ENCODE results near the gene ARHGAP27.

Gene ARHGAP27

GRCh38 chr17:45384047-45384788, 48.5 kb downstream of the ARHGAP27 start:
- DNase-seq (ENCODE audit: low spot score): no peak

DNA sequence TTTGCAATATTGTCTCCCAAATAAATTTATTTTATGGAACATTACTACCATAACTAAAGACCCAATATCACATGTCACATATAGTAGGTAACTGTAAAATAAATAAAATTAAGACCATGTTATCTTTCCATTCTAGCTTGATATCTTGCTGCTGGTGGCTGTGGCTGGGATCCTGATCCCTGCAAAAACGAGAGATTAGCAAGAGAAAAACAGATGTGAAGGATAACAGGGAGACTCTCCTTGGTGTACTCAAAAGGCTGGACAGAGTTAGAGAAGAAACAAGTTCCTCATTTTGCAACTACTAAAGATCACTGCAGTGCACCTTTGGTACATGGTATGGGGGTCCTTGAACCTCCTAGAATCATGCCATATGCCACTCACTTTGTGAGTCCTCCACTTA, 49.7 kb downstream of the ARHGAP27 start:
- DNase-seq (ENCODE audit: low spot score): no peak

DNA sequence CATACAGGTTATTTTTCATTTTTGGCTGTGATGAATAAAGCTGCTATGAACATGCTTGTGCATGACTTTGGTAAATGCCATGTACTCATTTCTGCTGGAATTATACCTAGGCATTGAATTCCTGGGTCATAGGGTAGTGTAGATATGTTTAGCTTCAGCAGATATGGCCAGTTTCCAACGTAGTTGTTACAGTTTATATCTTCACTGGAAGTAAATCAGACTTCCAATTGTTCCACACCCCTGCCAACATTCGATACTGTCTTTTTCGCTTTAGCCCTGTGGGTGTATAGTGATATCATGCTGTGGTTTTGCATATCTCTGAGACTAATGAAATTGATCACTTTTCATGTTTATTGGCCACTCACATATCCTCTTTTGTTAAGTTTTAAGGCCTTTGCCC, 50.4 kb downstream of the ARHGAP27 start:
- DNase-seq (ENCODE audit: low spot score): no peak

DNA sequence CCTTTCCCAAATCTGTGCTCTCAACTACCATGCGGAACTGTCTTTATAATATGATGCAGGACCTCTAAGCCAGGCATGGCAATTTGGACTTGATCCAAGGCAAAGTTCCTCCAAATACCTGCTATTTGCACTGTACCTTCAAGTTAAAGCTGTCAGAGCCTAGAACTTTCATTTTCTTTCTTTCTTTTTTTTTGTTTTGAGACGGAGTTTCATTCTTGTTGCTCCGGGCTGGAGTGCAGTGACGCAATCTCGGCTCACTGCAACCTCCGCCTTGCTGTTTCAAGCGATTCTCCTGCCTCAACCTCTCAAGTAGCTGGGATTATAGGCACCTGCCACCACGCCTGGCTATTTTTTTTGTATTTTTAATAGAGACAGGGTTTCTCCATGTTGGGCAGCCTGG, 51.7 kb downstream of the ARHGAP27 start:
- no peak for DNase-seq (ENCODE audit: low spot score)

DNA sequence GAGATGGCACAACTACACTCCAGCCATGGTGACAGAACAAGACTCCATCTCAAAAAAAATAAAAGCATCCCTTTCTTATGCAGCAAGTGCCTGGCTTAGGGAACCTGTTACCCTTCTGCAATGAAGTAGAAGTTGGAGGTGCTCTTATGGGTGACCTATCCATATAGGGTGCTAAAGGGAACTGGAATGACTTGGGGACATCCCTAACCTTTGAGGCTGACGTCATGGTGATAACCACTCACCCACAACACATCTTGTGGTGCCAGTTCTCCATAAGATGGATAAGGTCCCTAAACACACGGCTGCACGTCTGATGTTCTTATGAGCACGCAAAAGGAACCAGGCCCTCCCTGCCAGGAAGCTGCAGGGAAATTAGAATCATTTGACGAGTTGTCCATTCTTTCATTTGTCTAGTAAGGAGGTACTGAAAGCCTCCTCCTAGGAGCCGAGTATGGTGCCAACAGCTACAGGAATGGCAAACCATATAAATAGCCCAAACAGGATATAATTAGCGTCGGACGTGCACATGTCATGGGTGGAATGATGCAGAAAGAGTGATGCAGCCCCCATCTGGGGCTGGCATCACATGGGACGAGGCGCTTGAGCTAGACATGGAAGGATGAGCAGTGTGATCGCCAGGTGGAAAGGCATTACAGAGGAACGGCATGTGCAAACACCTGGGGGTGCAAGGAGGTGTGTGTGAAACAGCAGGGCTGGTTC, 52.5 kb downstream of the ARHGAP27 start:
- no peak for DNase-seq (ENCODE audit: low spot score)

DNA sequence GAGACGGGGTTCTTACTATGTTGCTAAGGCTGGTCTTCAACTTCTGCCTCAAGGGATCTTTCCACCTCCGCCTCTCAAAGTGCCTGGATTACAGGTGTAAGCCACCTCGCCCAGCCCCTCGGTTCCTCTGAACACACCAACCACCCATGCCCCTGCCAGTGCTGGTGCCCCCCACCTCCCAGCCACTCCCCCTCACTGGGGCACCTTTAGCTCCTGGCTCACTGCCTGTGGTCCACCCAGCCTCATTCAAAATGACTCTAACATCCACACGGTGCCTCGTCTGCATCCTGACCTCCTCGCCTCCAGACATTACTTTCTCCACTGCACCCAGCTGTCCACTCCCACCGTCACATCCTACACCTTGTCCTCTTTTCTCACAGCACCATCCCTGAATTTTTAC, 55.3 kb downstream of the ARHGAP27 start:
- DNase-seq (ENCODE audit: low spot score): no peak

- DNase-seq (ENCODE audit: low spot score): no peak
Measured at GRCh38 chr17:45376171-45377005, 56.3 kb downstream of the ARHGAP27 start.

- DNase-seq (ENCODE audit: low spot score): no peak
Measured at GRCh38 chr17:45374501-45374900, 58.2 kb downstream of the ARHGAP27 start.

DNA sequence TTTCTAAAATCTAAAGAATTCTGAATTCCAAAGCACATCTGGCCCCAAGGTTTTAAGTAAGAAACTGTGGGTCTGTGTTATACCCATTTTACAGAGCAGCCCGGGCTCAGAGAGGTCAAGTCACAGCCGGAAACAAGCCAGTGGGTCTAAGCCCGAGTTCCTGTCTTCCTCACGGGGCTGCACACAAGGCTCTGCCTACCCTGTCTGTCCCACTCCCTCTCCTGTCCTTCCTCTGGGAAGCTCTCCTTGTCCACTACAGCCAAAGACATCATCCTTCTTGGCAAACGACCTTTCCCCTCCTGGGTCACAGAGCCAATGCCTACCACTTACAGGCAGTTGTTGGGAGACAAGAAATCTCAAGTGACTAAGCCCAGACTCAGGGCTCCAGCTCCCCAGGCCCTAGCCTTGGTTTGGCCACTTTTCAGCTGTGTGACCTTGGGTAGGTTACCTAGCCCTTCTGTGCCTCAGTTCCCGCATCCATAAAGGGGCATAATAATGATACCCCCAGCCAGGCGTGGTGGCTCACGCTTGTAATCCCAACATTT, 60.3 kb downstream of the ARHGAP27 start:
- DNase-seq (ENCODE audit: low spot score): no peak

DNA sequence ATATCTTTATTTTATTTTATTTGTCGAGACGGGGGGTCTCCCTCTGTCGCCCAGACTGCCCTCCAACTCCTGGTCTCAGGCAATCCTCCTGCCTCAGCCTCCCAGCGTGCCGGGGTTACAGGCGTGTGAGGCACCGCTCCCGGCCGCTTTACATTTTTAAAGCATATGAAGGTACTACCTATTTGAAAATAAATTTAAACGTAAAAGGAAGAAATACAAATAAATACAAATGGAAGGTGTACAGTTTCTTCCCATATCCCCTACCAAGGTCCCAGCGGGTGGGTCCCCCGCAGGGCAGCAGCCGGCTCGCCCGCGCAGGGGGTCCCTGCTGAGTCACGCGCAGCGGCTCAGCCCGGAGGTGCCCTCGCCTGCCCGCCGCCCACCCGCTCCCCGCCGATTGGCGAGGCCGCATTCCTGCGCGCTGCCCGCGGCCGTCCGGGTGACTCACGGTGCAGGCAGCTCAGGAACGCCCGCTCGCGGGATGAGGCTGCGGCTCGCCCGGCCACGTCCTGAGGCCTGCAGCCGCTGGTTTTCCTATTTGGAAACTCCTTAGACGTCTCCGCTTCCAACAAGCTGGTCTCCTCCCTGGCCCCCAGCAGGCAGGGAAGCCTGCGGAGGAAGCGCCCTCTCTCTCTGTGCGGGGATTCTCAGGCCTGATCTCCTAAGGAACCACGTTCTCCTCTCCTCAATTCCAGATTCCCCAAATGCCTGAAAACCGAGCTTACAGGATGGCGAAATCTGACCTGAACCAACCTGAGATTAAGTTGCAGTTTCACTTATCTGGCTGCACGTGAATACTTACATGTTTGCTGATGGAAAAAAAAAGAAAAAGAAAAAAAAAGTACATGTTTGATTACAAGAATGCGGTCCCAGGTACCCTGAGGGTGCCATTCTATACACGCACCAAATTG, 61.0 kb downstream of the ARHGAP27 start:
- DNase-seq (ENCODE audit: low spot score): no peak

GRCh38 chr17:45370949-45371413, 61.7 kb downstream of the ARHGAP27 start:
- no peak for DNase-seq (ENCODE audit: low spot score)

DNA sequence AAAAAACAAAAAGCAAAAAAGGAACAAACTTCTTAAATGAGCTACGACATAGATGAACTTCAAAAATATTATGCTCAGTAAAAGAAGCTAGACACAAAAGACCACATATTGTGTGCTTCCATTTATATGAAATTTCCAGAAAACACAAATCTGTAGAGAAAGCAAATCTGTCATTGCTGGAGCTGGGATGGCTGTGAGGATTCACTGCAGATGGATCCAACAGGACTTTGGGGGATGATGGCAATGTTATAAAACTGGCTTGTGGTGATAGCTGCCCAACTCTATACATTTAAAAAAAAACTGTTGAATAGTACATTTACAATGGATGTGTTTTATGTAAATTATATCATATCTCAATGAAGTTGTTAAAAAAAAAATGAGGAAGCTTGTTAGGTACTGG, 63.2 kb downstream of the ARHGAP27 start:
- no peak for DNase-seq (ENCODE audit: low spot score)

DNA sequence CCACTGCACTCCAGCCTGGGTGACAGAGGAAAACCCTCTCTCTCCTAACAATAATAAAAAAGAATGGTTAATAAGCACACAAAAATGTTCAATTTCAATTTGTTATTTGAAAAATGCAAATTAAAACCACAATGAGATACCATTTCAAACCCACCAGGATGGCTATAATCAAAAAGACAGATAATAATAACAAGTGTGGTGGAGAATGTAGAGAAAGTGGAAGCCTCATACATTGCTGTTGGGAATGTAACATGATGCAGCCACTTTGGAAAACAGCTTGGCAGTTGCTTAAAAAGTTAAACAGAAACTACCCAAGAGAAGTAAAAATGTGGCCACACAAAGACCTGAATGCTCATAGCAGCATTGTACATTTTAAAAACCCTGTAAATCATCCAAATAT, 64.0 kb downstream of the ARHGAP27 start:
- DNase-seq (ENCODE audit: low spot score): no peak

GRCh38 chr17:45367216-45367615, 65.5 kb downstream of the ARHGAP27 start:
- no peak for DNase-seq (ENCODE audit: low spot score)

DNA sequence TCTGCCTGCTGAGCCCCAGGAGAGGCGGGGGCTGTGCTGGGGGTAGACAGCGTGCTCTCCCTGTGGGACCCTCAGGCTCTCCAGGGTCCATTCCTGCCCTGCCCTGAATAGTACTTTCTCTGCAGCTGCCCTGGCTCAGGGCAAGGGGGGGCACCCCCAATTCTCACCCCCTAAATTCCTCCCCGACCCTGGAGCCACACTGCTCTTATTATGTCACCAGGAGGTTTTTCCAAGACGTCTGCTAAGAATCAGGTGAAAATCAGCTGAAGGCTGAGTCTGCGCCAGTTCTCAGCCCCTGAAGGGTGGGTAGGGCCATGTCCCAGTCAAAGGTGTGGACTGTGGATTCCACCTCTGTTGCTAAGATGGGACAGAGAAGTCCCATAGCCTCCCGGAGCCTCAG, 66.0 kb downstream of the ARHGAP27 start:
- no peak for DNase-seq (ENCODE audit: low spot score)

GRCh38 chr17:45366049-45366448, 66.6 kb downstream of the ARHGAP27 start:
- DNase-seq (ENCODE audit: low spot score): no peak

DNA sequence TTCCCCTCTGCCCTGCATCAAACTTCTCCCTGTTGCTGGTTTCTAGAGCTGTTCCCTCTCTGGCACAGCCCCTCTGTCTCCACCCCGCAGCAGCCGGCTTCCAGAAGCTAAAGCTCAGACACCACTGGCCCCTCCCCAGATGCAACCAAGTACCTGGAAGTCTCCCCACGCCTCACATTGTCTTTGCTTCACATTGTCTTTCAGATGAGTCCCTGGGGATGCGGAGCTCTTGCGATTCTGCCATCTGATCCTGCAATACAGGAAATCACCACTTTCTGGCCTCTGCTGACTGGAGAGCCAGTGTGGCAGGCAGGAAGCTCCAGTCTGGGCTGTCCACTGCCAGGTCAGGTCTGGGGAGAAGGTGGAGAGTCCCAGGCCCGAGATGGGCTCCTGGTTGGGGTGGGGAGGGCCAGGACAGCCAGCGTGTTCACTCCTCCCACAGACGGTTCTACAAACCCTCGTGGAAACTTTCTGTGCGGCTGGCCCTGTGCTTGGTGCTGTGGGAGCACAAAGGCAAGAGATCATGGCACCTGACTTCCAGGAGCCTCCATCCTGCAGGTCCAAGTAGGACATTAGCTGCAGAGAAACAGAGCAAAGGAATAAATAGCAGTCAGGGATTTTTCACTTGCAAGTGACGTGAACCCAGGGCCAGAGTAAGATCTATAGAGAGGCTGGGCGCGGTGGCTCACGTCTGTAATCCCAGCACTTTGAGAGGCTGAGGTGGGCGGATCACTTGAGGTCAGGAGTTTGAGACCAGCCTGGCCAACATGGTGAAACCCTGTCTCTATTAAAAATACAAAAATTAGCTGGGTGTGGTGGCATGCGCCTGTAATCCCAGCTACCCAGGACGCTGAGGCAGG, 67.9 kb downstream of the ARHGAP27 start:
- no peak for DNase-seq (ENCODE audit: low spot score)

DNA sequence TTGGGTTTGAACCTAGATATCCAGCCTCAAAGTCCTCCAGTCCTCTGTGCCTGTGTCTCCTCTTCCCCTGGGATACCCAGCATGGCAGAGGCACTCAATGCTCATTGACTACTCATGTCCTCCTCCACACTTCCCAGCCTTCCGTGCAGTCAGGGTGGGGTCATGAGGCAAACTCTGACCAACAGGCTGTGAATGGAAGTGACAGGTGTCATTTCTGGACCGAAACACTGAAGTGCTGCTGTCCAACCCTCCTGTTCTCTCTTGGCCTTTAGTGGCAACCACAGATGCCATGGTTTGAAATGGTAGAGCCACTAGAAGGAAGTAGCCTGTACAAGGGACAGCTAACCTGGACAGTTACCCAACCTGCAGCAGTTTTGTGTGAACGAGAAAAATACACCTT, 69.2 kb downstream of the ARHGAP27 start:
- no peak for DNase-seq (ENCODE audit: low spot score)

DNA sequence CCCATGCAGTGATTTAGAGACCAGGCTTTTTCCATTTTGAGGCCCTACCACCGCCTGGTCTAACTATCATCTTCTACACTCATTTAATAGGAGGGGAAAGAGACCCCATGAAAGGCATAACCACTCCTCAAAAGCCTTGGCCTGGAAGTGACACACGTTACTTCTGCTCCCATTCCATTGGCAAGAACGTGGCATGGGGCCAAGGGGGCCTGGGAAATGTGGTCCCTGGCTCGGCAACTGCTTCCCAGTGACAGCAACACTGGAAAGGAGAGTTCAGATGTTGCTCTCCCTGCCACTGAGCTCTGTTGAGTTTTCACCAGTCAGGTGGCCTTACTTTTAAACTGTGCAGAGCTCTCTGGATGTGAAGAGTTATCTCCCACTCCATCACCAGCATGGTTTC, 70.7 kb downstream of the ARHGAP27 start:
- DNase-seq (ENCODE audit: low spot score): no peak

- no peak for DNase-seq (ENCODE audit: low spot score)
Measured at GRCh38 chr17:45361451-45361850, 71.2 kb downstream of the ARHGAP27 start.
